Measurements from ENCODE around the gene CCDC192.

CCDC192 gene

GRCh38 chr5:127923804-127924570 is 220.8 kb downstream of the CCDC192 start:
- no peak for DNase-seq (ENCODE audit: low spot score)

- DNase-seq (ENCODE audit: low spot score) = no peak
These were observed 221.4 kb downstream of the CCDC192 start for GRCh38 chr5:127924606-127925005.

GRCh38 chr5:127925916-127926315 is 222.7 kb downstream of the CCDC192 start:
- no peak for DNase-seq (ENCODE audit: low spot score)

- no peak for DNase-seq (ENCODE audit: low spot score)
These were observed 223.8 kb downstream of the CCDC192 start for GRCh38 chr5:127926974-127927373.

- DNase-seq (ENCODE audit: low spot score) = no peak
These were observed 224.9 kb downstream of the CCDC192 start for GRCh38 chr5:127928053-127928452.

GRCh38 chr5:127930311-127930710 is 227.1 kb downstream of the CCDC192 start:
- DNase-seq (ENCODE audit: low spot score) = no peak

GRCh38 chr5:127931396-127931795 is 228.2 kb downstream of the CCDC192 start:
- no peak for DNase-seq (ENCODE audit: low spot score)

- no peak for DNase-seq (ENCODE audit: low spot score)
These were observed 230.2 kb downstream of the CCDC192 start for GRCh38 chr5:127933348-127933747.

- DNase-seq (ENCODE audit: low spot score) = no peak
These were observed 231.6 kb downstream of the CCDC192 start for GRCh38 chr5:127934791-127935256.

- DNase-seq (ENCODE audit: low spot score) = no peak
These were observed 232.2 kb downstream of the CCDC192 start for GRCh38 chr5:127935398-127935797.

GRCh38 chr5:127936439-127936972 is 233.3 kb downstream of the CCDC192 start:
- peak; percentile 7 for DNase-seq (ENCODE audit: low spot score)

- DNase-seq (ENCODE audit: low spot score) = no peak
These were observed 235.6 kb downstream of the CCDC192 start for GRCh38 chr5:127938746-127939145.

- DNase-seq (ENCODE audit: low spot score) = no peak
These were observed 237.7 kb downstream of the CCDC192 start for GRCh38 chr5:127940854-127941253.

GRCh38 chr5:127941646-127942045 is 238.5 kb downstream of the CCDC192 start:
- DNase-seq (ENCODE audit: low spot score) = no peak

- DNase-seq (ENCODE audit: low spot score) = no peak
These were observed 239.3 kb downstream of the CCDC192 start for GRCh38 chr5:127942246-127943060.

- no peak for DNase-seq (ENCODE audit: low spot score)
These were observed 239.8 kb downstream of the CCDC192 start for GRCh38 chr5:127943061-127943371.

GRCh38 chr5:127944125-127944524 is 240.9 kb downstream of the CCDC192 start:
- DNase-seq (ENCODE audit: low spot score) = no peak

GRCh38 chr5:127947941-127948340 is 244.8 kb downstream of the CCDC192 start:
- DNase-seq (ENCODE audit: low spot score) = no peak

- no peak for DNase-seq (ENCODE audit: low spot score)
These were observed 247.7 kb downstream of the CCDC192 start for GRCh38 chr5:127950707-127951391.

- no peak for DNase-seq (ENCODE audit: low spot score)
These were observed 248.6 kb downstream of the CCDC192 start for GRCh38 chr5:127951791-127952190.

GRCh38 chr5:127957183-127957582 is 254.0 kb downstream of the CCDC192 start:
- no peak for DNase-seq (ENCODE audit: low spot score)

GRCh38 chr5:127957701-127958239 is 254.6 kb downstream of the CCDC192 start:
- no peak for DNase-seq (ENCODE audit: low spot score)

Data from CD4-positive, alpha-beta T cell treated with Interleukin-2 at 100 ng/mL for 4 hours (primary cell).